ENCODE measurements around the gene HS6ST1.

HS6ST1 gene

DNA sequence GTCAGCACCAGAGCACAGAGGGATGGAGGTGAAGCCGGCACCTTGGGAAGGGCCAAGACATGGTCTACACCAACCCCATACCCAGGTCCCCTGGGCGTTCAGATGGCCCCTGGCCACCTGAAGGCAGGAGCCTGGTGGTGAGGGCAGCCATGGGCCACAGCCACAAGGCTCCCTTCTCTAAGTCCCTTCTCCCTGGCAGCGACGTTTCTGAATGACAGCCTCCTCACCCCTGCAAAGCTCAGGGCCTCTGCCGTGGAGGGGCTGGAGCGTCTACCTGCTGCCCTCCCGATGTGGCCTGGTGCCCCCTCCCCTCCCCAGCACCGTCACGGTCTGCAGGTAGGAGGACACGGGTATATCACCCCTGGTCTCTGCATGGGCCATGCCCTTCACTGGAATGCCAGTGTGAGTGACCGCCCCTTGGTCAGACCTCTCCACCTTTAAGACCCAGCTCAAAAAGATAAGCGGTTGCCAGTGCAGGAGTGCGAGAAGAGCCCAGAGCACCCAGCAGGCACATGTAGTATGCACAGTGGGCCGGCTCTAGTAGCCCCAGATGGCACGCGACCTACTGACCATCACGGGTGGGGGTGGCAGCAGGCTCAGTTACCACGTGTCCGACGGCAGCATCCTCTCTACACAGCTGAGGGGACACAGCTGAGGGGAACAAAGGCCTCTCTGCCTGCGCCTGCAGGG lies 46.6 kb downstream of the HS6ST1 start:
- no peak for TF ChIP-seq EZH2 (IDR thresholded peaks at IDR 0.05; ENCODE audit: borderline replicate concordance, low read depth, low read length, severe bottlenecking)
- TF ChIP-seq, protein P1, sequence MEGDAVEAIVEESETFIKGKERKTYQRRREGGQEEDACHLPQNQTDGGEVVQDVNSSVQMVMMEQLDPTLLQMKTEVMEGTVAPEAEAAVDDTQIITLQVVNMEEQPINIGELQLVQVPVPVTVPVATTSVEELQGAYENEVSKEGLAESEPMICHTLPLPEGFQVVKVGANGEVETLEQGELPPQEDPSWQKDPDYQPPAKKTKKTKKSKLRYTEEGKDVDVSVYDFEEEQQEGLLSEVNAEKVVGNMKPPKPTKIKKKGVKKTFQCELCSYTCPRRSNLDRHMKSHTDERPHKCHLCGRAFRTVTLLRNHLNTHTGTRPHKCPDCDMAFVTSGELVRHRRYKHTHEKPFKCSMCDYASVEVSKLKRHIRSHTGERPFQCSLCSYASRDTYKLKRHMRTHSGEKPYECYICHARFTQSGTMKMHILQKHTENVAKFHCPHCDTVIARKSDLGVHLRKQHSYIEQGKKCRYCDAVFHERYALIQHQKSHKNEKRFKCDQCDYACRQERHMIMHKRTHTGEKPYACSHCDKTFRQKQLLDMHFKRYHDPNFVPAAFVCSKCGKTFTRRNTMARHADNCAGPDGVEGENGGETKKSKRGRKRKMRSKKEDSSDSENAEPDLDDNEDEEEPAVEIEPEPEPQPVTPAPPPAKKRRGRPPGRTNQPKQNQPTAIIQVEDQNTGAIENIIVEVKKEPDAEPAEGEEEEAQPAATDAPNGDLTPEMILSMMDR (IDR thresholded peaks at IDR 0.05; ENCODE audit: borderline replicate concordance, extremely low read depth, low read length, poor library complexity, severe bottlenecking): no peak
- Histone ChIP-seq H3K36me3 (ENCODE audit: insufficient read depth, low read length) (peaks cover 94% of the 10 kb centered on the region), H3K9me3 (ENCODE audit: insufficient read depth, low read length, severe bottlenecking) (no peaks in the 10 kb centered on the region), H3K9ac (ENCODE audit: low read depth, low read length) (no peak overlapping the region), H3K27ac (ENCODE audit: low read length) (no peak overlapping the region; the same call in 1 of the 2 replicates), H3K79me2 (ENCODE audit: insufficient read depth, low read length) (peaks cover 84% of the 10 kb centered on the region), H4K20me1 (ENCODE audit: insufficient read depth, low read length) (peaks cover 76% of the 10 kb centered on the region), H3K4me3 (ENCODE audit: low read depth in 1 of 2, low read length in 2 of 2) (no peak overlapping the region), H2AFZ (ENCODE audit: low read depth, low read length) (no peak overlapping the region), H3K4me2 (ENCODE audit: insufficient read depth, low read length) (no peak overlapping the region), H3K27me3 (ENCODE audit: insufficient read depth, low read length, poor library complexity) (no peaks in the 10 kb centered on the region), H3K4me1 (ENCODE audit: insufficient read depth, low read length) (no peaks in the 10 kb centered on the region)
- DNase-seq (no peak), ATAC-seq (ENCODE audit: insufficient read depth, low read depth) (no peak)

DNA sequence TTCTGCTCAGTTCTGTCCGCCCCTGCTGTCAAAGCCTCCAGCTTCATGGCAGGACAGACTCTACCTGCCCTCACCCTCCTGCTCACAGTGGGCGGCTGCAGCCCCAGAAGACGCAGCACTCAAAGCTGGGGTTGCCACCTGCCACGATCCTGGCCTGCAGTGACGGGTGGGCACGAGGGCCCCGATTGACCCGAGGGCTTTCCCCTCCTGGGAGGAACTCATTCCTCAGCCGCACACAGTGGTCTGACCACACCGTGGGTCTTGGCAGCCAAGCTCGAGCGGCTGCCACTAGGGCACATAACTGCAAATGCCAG lies 47.1 kb downstream of the HS6ST1 start:
- no peak overlapping the region for H3K27ac ChIP-seq (ENCODE audit: low read length)
- H3K9ac ChIP-seq (ENCODE audit: low read depth, low read length): no peak overlapping the region
- no peak overlapping the region for H2AFZ ChIP-seq (ENCODE audit: low read depth, low read length)
- no peak for TF ChIP-seq EZH2 (IDR thresholded peaks at IDR 0.05; ENCODE audit: borderline replicate concordance, low read depth, low read length, severe bottlenecking)
- TF ChIP-seq, protein P1 (IDR thresholded peaks at IDR 0.05; ENCODE audit: borderline replicate concordance, extremely low read depth, low read length, poor library complexity, severe bottlenecking): no peak
- H3K4me2 ChIP-seq (ENCODE audit: insufficient read depth, low read length): no peak overlapping the region
- H3K9me3 ChIP-seq (ENCODE audit: insufficient read depth, low read length, severe bottlenecking): no peaks in the 10 kb centered on the region
- H4K20me1 ChIP-seq (ENCODE audit: insufficient read depth, low read length): peaks cover 74% of the 10 kb centered on the region
- peaks cover 79% of the 10 kb centered on the region for H3K79me2 ChIP-seq (ENCODE audit: insufficient read depth, low read length)
- no peak for DNase-seq
- H3K36me3 ChIP-seq (ENCODE audit: insufficient read depth, low read length): peaks cover 93% of the 10 kb centered on the region
- no peak overlapping the region for H3K4me3 ChIP-seq (ENCODE audit: low read depth in 1 of 2, low read length in 2 of 2)
- no peak for ATAC-seq (ENCODE audit: insufficient read depth, low read depth)
- no peaks in the 10 kb centered on the region for H3K27me3 ChIP-seq (ENCODE audit: insufficient read depth, low read length, poor library complexity)
- no peaks in the 10 kb centered on the region for H3K4me1 ChIP-seq (ENCODE audit: insufficient read depth, low read length)

- no peak overlapping the region for H3K4me2 ChIP-seq (ENCODE audit: insufficient read depth, low read length)
- TF ChIP-seq EZH2 (IDR thresholded peaks at IDR 0.05; ENCODE audit: borderline replicate concordance, low read depth, low read length, severe bottlenecking): no peak
- TF ChIP-seq, protein P1 (IDR thresholded peaks at IDR 0.05; ENCODE audit: borderline replicate concordance, extremely low read depth, low read length, poor library complexity, severe bottlenecking): no peak
Observed at GRCh38 chr2:128270672-128271596, 47.7 kb downstream of the HS6ST1 start.

More at GRCh38 chr2:128270672-128271596, 47.7 kb downstream of the HS6ST1 start:
- peaks cover 92% of the 10 kb centered on the region for H3K36me3 ChIP-seq (ENCODE audit: insufficient read depth, low read length)
- H3K79me2 ChIP-seq (ENCODE audit: insufficient read depth, low read length): peaks cover 73% of the 10 kb centered on the region
- no peak overlapping the region for H3K27ac ChIP-seq (ENCODE audit: low read length)
- no peaks in the 10 kb centered on the region for H3K9me3 ChIP-seq (ENCODE audit: insufficient read depth, low read length, severe bottlenecking)
- H4K20me1 ChIP-seq (ENCODE audit: insufficient read depth, low read length): peaks cover 79% of the 10 kb centered on the region
- ATAC-seq (ENCODE audit: insufficient read depth, low read depth): no peak; the same call in 2 of the 3 replicates
- H3K9ac ChIP-seq (ENCODE audit: low read depth, low read length): no peak overlapping the region
- DNase-seq: no peak
- no peak overlapping the region for H3K4me3 ChIP-seq (ENCODE audit: low read depth in 1 of 2, low read length in 2 of 2)
- H3K27me3 ChIP-seq (ENCODE audit: insufficient read depth, low read length, poor library complexity): no peaks in the 10 kb centered on the region
- no peaks in the 10 kb centered on the region for H3K4me1 ChIP-seq (ENCODE audit: insufficient read depth, low read length)
- H2AFZ ChIP-seq (ENCODE audit: low read depth, low read length): no peak overlapping the region
